K562 (cell line): ENCODE measurements around the gene EIF4G1. TPM values are rescaled to one million over a fixed set of nuclear protein-coding genes. Genes with fewer than 3 reads are reported as not detected.
"Not testable (repeated sequence)": the region's sequence is repeated elsewhere in the genome, so short reads cannot be mapped to it uniquely, and the experiment has no call there.

Source experiments
- ATAC-seq: fragments of 200-7000 bp; cut with Tn5 transposase; 3 replicates; pipeline ENCODE4 v1.9.1; 2020; ENCODE audit warnings: moderate library complexity
- BruUV-seq: library from RNA; stranded (reverse); fragments of 400-500 nt; replicated peaks from 2 replicates; lab custom pipeline; 2021; lab: Mats Ljungman, UMichigan
- CTCF ChIA-PET: fragments of 300-600 bp; formaldehyde crosslinking; extraction: SDS; loops from one replicate; lab custom pipeline; 2021; ENCODE audit warnings: low intra/inter-chr PET ratio; lab: Yijun Ruan, JAX
- POLR2A ChIA-PET: fragments of 300-600, 350-650 bp; sonication (Branson Sonifier 250); formaldehyde crosslinking; extraction: SDS; loops from one replicate; lab custom pipeline; 2021; ENCODE audit warnings: antibody characterized with exemption, inconsistent platforms; lab: Yijun Ruan, JAX
- DNase-seq, 4 experiments: peaks; one replicate each; pipeline versions ENCODE4 v3.0.0 to v3.0.0-alpha.2; 2011 to 2018; ENCODE audit warnings: low spot score in 3 of 4, mixed read lengths in 3 of 4; ENCODE audit errors: extremely low read depth in 1 of 4
- FAIRE-seq: peaks from 2 replicates; lab custom pipeline; 2011; peaks lifted over from hg19 to GRCh38; lab: Jason Lieb, UNC
- H2AFZ ChIP-seq: 2 replicates; pipeline ENCODE4 v1.6.0; 2011; ENCODE audit warnings: low read depth, low read length, control low read depth, inconsistent platforms
- H3K27ac ChIP-seq: fragments of 200-600 bp; 3 replicates; pipeline ENCODE4 v1.8.0; 2011; ENCODE audit warnings: low read depth, mild to moderate bottlenecking, control low read depth, inconsistent platforms, low read length, moderate library complexity, mixed read lengths; ENCODE audit errors: extremely low read depth
- H3K27me3 ChIP-seq, 2 experiments: fragments of 300-600 bp in 1 of 2; 2 replicates in 1 of 2; 3 replicates in 1 of 2; pipeline versions ENCODE4 v1.6.0 to v1.8.0; 2011; ENCODE audit warnings: inconsistent platforms in 2 of 2, low read length in 2 of 2, mild to moderate bottlenecking in 1 of 2, mixed read lengths in 1 of 2, moderate library complexity in 1 of 2; ENCODE audit not compliant: control insufficient read depth in 2 of 2, insufficient read depth in 2 of 2
- H3K36me3 ChIP-seq: fragments of 300-600 bp; 3 replicates; pipeline ENCODE4 v1.8.0; 2011; ENCODE audit warnings: mild to moderate bottlenecking, low read length, inconsistent platforms; ENCODE audit not compliant: control insufficient read depth, insufficient read depth
- H3K4me1 ChIP-seq, 2 experiments: fragments of 200-600 bp in 1 of 2; replicated peaks in 1 of 2; 2 replicates in 1 of 2; 3 replicates in 1 of 2; pipeline versions ENCODE4 v1.5.1 to v1.8.0; 2011; ENCODE audit warnings: inconsistent platforms in 2 of 2, low read length in 2 of 2, mild to moderate bottlenecking in 1 of 2, mixed read lengths in 1 of 2, moderate library complexity in 1 of 2; ENCODE audit not compliant: control insufficient read depth in 2 of 2, insufficient read depth in 2 of 2
- H3K4me2 ChIP-seq: 2 replicates; pipeline ENCODE4 v1.6.1; 2011; ENCODE audit warnings: low read length, control low read depth, inconsistent platforms, mixed read lengths; ENCODE audit not compliant: insufficient read depth
- H3K4me3 ChIP-seq: fragments of 200-600 bp; sonication (generic), shearing (Covaris generic); 2 replicates; pipeline ENCODE4 v1.5.1; 2016; ENCODE audit warnings: control low read depth, inconsistent platforms
- H3K79me2 ChIP-seq: fragments of 200-600 bp; 3 replicates; pipeline ENCODE4 v1.8.0; 2011; ENCODE audit warnings: low read length, inconsistent platforms; ENCODE audit not compliant: control insufficient read depth, insufficient read depth
- H3K9ac ChIP-seq, 2 experiments: 2 replicates each; pipeline versions ENCODE4 v1.6.0 to v1.6.1; 2011; ENCODE audit warnings: low read depth in 2 of 2, low read length in 2 of 2, control low read depth in 1 of 2, inconsistent platforms in 1 of 2, mild to moderate bottlenecking in 1 of 2, mixed read lengths in 1 of 2; ENCODE audit not compliant: insufficient read depth in 1 of 2
- H3K9me1 ChIP-seq: one replicate; pipeline ENCODE4 v1.6.0; 2011; ENCODE audit warnings: inconsistent platforms, mild to moderate bottlenecking, low read length, moderate library complexity; ENCODE audit not compliant: control insufficient read depth, insufficient read depth
- H3K9me3 ChIP-seq: replicated peaks from 2 replicates; pipeline ENCODE4 v1.5.1; 2011; ENCODE audit warnings: low read depth, low read length, inconsistent platforms; ENCODE audit not compliant: control insufficient read depth, insufficient read depth
- H4K20me1 ChIP-seq: replicated peaks from 2 replicates; pipeline ENCODE4 v1.6.1; 2011; ENCODE audit warnings: low read length, inconsistent platforms, mixed read lengths; ENCODE audit not compliant: control insufficient read depth, insufficient read depth
- MTA2 ChIP-seq: fragments of 450-650 bp; IDR thresholded peaks from 2 replicates; pipeline ENCODE4 v1.6.1; 2016; ENCODE audit warnings: low read depth
- WGBS: fragments of 100-300 bp; shearing (Covaris generic); methylation state at CpG from one replicate; pipeline ENCODE4 v1.1.6; 2016; ENCODE audit warnings: low coverage, mixed read lengths; ENCODE audit not compliant: insufficient coverage; ENCODE audit errors: missing lambda C conversion rate; 5-methylcytosine and 5-hydroxymethylcytosine counted together
- in situ Hi-C: fragments of 300-500 bp; cut with MboI; formaldehyde crosslinking; loops from 4 replicates; pipeline ENCODE4 v1.15.0; 2018; ENCODE audit warnings: inconsistent platforms, mixed read lengths
- intact Hi-C: fragments of 100-400 bp; cut with micrococcal nuclease; formaldehyde crosslinking; loops from 2 replicates; pipeline ENCODE4 v1.14.2; 2022
- polyA plus RNA-seq, 8 experiments: library from polyadenylated mRNA; depleted of rRNA in 4 of 8; stranded (reverse) in 5 of 8; unstranded in 3 of 8; fragments of >200 nt; fragmentation: Nextera tagmentation in 2 of 8; fragmentation: Illumina TruSeq in 1 of 8; extraction: Ambion mirVana in 2 of 8; extraction: Trizol in 1 of 8; gene quantifications; 2 replicates each; pipeline versions ENCODE4 v1.2.1 to v1.2.3, GENCODE V29; 2011 to 2014; ENCODE audit warnings: inconsistent platforms in 1 of 8, missing spikeins in 1 of 8
- total RNA-seq, 7 experiments: library from RNA; depleted of rRNA in 6 of 7; stranded (reverse); fragments of >200 nt in 6 of 7; fragmentation: Illumina TruSeq in 2 of 7; extraction: Trizol in 2 of 7; gene quantifications; 2 replicates each; pipeline versions ENCODE4 v1.2.1 to v1.2.3, GENCODE V29; 2011 to 2021; ENCODE audit warnings: low replicate concordance in 1 of 7

EIF4G1 gene
- total and polyA plus RNA-seq, 9 of the 15 experiments (the other 6 are each of a cell fraction or from before 2014, with no cell fraction given): 4.6 to 505 (median 155) TPM

DNA sequence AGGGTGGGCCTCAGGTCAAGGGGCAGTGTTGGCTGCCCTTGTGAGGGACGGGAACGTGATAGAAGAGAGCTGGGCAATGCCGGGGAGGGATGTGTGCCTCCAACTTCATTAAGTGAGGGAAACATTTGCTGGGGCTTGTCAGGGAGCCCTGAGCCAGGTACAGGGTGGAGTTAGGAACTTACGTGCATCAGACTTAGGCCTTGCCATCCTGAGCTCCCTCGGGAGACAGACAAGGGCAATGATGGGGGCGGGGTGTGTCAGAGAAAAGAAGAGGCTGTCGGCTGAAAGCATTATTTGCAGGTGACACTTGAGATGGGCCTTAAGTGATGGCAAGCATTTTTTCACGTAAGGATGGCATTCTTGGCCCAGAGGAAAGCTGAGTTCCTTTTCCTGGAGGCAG, 24.6 kb downstream of the EIF4G1 start:
- CTCF ChIA-PET: no interaction called here
- Histone ChIP-seq H3K79me2 (peaks cover 16% of the 10 kb centered on the region), H3K27ac (no peak overlapping the region), H3K27me3 (no peaks in the 10 kb centered on the region), H3K4me3 (no peak overlapping the region), H3K4me1 (peaks cover 28 to 52% of the 10 kb centered on the region in 2 experiments), H3K4me2 (no peak overlapping the region), H2AFZ (no peak overlapping the region), H4K20me1 (peaks cover 14% of the 10 kb centered on the region), H3K9me3 (no peaks in the 10 kb centered on the region), H3K36me3 (peaks cover 29% of the 10 kb centered on the region), H3K9ac (peak overlapping the region in 1 of 2 experiments; percentile 64; a peak in 2 of 4 replicates), H3K9me1 (peaks cover 8% of the 10 kb centered on the region)
- ATAC-seq: no peak
- DNase-seq: no peak
- 88% methylated on average over 3 of the region's 8 CpGs for WGBS
- POLR2A ChIA-PET: interaction anchor here (1.0 to 1.4 kb wide), 2 partner anchors 9 to 22 kb away, joined by 3 to 7 read pairs; no protein-coding TSS in a partner anchor
- in situ Hi-C loops: no loop called here
- no peak for FAIRE-seq
- TF ChIP-seq MTA2: no peak
- BruUV-seq: no TSS peak
- intact Hi-C loops: no loop called here

GRCh38 chr3:184339451-184340135, 25.2 kb downstream of the EIF4G1 start:
- POLR2A ChIA-PET: interaction anchor here (1.0 kb wide), 1 partner anchor 22 kb away, joined by 3 read pairs; no protein-coding TSS in a partner anchor
- in situ Hi-C loops, H3K9ac ChIP-seq, H3K4me3 ChIP-seq, CTCF ChIA-PET, H3K9me1 ChIP-seq, intact Hi-C loops, H3K4me2 ChIP-seq, BruUV-seq, H2AFZ ChIP-seq, H4K20me1 ChIP-seq, H3K9me3 ChIP-seq, H3K27ac ChIP-seq, H3K27me3 ChIP-seq, ATAC-seq, DNase-seq, FAIRE-seq: not testable (repeated sequence)
- H3K4me1 ChIP-seq: peaks cover 22 to 52% of the 10 kb centered on the region in 2 experiments
- WGBS: 91% methylated on average over 16 of the region's 19 CpGs
- H3K79me2 ChIP-seq: peaks cover 16% of the 10 kb centered on the region
- peaks cover 28% of the 10 kb centered on the region; the same call in 2 of the 3 replicates for H3K36me3 ChIP-seq
